ENCODE data around the gene ZNF830.
A peak's percentile ranks its signal among the peaks of the same experiment; 100 is the strongest.
"Not testable (repeated sequence)": the region's sequence is repeated elsewhere in the genome, so short reads cannot be mapped to it uniquely, and the experiment has no call there.

Gene ZNF830, protein sequence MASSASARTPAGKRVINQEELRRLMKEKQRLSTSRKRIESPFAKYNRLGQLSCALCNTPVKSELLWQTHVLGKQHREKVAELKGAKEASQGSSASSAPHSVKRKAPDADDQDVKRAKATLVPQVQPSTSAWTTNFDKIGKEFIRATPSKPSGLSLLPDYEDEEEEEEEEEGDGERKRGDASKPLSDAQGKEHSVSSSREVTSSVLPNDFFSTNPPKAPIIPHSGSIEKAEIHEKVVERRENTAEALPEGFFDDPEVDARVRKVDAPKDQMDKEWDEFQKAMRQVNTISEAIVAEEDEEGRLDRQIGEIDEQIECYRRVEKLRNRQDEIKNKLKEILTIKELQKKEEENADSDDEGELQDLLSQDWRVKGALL

DNA sequence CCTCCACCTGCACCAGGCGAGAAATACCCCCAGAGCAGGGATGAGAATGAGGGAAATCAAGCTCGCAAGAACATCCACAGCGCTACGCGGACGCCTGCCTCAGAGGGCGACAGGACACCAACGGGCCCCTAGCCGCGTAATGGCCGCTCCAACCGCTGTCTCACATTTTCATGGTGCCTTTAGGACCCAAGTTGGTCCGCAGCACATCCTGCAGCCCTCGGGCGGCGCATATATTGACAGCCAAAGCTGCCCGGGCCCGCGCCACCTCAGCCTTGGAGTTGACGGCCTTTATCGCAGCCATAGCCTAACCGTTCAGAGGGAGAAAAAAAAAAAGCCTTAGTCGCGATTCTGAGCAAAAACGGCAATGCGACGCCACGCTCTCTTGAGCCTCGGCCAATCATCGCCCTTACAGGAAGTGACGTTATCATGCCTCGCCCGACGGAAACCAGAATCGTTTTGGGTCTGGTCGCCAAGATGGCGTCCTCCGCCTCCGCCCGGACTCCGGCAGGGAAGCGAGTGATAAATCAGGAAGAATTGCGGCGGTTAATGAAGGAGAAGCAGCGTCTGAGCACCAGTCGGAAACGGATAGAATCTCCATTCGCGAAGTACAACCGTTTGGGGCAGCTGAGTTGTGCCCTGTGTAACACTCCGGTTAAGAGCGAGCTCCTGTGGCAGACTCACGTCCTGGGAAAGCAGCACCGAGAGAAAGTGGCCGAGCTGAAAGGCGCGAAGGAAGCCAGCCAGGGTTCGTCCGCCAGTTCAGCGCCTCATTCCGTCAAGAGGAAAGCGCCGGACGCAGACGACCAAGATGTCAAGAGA, at the start of gene ZNF830, which contains the start of gene CCT6B:
Gene ZNF830, plus strand, starts transcription at position 448 of the 819 bp plus-strand sequence. Its CDS starts 27 bp downstream, at position 475.
Gene CCT6B, minus strand, starts transcription at position 368 of the 819 bp plus-strand sequence. Its CDS starts 67 bp downstream, at position 301.
- ATAC-seq = peak; percentile 93 to 95

DNA sequence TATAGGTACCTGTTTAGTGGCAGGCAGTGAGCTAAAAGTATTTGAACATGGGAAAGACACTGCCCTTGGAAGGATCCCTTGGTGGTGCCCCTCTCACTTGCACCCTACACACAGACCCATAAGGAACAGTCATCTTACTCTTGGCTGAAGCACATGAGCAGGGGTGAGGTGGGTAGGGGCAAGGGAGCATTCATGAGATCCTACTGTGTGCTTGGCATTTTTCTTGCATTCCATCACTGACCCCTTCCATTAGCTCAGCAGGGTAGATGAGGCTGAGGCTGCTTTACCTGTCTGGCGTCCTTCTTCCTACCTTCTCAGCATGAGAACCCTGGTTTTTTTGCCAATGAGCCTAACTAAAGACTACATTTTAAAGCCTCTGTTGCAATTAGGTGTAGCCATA, 48.3 kb upstream of the ZNF830 start:
- ATAC-seq = no peak

DNA sequence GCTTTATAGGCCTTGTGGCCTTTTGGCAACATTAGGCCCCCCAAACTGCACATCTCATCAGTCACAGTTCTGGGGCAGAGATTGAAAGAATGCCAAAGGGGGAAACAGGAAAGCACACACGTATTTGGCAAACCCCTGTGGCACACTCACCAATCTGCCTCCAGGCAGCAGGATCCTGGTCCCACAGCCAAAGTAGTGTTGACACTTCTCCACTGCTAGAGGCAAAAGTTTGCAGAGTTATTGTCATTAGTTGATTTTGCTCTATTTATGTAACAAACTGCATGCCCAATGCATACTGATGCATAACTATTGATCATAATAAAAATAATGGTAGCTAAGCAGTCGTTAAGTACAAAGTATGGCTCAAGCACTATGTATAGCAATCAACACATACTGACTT, 45.2 kb upstream of the ZNF830 start:
- ATAC-seq = no peak

DNA sequence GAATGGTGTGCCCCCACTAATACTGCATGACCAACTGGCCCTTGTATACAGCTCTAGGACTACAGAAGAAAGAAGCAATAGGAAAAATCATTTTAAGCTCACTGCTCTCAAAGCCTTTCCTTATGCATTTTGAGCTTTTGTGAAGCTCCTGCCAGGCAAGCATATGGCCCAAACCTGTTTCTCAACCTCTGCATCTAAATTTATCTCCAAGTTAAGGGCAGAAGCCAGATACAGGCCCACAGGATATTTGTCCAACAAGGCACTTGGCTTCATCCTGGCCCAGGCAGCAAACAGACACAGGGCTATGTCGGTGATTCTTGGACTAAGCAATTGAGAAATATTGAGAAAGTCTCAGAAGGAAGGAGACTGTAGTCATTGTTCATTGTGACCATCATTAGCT, 44.0 kb upstream of the ZNF830 start:
- ATAC-seq = no peak

DNA sequence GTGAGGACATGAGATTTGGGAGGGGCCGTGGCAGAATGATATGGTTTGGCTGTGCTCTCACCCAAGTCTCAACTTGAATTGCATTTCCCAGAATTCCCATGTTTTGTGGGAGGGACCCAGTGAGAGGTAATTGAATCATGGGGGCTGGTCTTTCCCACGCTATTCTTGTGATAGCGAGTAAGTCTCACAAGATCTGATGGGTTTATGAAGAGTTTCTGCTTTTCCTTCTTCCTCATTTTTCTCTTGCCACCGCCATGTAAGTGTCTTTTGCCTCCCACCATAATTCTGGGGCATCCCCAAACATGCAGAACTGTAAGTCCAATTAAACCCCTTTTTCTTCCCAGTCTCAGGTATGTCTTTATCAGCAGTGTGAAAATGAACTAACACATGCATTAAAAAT, 40.7 kb upstream of the ZNF830 start:
- ATAC-seq = no peak

DNA sequence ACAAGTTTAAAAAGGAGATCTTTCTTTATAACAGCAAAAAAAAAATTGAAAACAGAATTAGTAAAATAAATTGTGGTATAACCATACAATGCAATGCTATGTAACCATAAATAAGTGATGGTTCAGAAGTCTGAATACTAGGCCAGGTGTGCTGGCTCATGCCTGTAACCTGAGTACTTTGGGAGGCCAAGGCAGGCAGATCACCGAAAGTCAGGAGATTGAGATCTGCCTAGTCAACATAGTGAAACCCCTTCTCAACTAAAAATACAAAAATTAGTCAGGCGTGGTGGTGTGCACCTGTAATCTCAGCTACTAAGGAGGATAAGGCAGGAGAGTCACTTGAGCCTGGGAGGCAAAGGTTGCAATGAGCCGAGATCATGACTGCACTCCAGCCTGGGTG, 34.7 kb upstream of the ZNF830 start:
- ATAC-seq = no peak

DNA sequence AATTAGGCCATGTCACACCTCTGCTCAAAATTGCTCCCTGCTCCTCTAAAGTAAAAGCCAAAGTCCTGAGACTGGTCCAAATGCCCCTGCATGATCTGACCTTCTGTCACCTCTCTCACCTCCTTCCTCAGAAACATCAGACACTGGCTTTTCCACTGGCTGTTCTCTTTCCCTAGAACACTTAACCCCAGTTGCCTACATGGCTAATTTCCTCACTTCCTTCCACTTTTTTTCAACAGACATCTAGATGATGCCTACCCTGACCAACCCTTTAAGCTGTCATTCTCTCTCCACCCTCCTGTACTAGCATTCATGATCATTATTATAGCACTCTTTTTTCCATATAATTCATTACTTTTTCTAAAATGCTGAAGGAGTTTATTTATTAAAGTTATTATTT, 31.1 kb upstream of the ZNF830 start:
- no peak for ATAC-seq

DNA sequence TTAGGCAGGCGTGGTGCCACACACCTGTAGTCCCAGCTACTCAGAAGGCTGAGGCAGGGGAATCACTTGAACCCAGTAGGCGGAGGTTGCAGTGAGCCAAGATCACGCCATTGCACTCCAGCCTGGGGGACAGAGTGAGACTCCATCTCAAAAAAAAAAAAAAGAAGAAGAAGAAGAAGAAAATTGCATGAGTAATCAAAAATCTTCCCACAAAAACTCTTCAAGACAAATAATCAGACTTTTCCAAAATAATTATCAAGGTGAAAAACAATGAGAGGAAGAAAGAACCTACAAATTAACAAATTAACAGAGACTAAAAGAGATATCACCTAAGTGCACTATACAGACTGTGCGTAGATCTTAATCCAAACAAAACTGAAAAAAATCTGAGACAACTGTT, 10.6 kb upstream of the ZNF830 start:
- not testable (repeated sequence) for ATAC-seq

DNA sequence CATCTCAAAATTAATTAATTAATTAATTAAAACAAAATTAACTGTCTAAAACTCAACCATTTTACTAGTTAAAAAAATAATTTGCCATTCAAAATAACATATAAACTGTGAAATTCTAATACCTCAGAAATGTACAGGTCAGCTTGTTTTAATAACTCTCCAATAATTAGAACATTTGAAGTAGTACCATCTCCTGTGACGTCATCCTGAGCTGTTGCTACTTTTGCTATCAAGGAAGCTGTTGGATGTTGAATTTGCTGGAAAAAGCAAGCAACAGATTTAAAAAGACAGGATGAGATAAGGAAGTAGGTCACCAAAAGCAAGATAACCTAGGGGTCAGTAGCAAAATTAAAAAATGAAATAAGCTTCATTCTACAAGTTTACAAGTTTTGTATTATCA, 2.9 kb upstream of the ZNF830 start:
- no peak for ATAC-seq

DNA sequence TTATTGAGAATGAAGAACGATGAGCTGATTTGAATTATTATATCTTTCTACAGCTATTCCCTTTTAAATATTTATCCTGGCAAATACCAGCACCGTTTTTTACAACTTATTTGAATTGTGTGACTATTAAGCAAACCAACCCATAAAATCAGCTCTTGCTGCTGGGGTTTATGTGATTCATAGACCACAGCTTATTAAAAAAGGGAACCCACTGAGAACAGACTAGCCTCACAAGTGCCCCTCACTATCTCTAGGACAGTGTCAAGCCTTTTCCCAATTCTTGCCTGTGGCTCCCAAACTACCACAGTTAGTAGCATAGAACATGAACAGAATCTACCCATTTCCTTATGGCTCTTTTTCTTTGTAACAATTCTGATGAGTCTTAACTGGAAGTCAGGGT, 12.8 kb downstream of the ZNF830 start:
- ATAC-seq = peak; percentile 56 to 62

DNA sequence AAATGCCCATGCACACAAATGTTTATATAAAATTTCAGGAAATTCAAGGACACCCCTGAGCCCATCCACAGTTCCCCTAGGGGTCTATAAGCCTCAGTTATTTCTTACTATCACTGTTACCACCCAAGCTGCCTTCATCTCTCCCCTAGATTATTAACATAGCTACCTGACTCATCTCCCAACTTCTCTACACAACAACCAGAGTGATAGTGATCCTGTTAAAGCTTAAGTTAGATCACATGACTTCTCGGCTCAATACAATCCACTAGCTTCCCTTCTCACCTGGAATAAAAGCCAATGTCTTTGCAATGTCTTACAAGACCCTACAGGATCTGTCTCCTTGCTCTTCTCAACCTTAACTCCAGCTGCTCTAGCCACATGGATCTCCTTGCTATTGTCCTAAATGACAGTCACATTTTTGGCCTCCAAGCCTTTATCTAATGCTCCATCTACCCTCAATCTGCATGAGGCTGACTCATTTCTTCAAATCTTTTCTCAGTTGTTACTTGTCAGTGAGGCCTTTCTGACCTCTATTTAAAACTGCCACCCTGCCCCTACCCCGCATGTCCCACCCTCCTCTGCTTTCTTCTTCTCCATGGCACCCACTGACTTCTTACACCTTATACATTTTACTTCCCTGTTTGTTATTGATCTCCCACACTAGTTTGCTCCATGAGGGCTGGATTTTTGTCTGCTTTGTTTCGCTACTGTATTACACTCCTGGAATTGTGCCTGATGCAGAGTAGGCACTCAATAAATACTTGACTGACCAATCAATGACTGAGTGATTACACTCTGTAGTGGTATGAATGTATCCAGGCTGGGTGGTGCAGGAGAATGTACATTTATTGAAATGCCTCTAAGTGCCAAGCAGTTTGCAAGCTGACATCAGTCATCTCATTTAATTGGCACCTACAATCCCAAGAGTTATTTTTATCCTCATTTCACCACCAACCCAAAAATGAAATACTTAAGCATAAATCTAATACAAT, 13.8 kb downstream of the ZNF830 start:
- ATAC-seq = peak; percentile 73 to 82

DNA sequence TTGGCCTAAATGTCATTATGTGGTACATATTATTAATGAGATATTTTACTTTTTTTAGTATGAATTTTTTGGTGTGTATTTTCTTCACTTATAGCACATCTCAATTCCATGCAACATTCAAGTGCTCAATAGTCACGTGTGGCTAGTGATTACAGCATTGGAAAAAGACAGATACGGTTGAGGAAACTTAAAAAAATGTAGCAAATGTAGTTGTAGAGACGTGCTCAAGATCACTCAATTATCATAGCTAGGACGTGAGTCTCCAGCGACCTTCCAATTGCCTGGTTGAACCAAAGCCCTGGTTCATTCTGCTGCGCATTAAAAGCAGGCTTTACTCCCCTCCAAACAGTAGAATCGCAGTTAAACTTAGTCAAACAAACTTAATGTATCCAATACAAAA, 17.8 kb downstream of the ZNF830 start:
- ATAC-seq = no peak

DNA sequence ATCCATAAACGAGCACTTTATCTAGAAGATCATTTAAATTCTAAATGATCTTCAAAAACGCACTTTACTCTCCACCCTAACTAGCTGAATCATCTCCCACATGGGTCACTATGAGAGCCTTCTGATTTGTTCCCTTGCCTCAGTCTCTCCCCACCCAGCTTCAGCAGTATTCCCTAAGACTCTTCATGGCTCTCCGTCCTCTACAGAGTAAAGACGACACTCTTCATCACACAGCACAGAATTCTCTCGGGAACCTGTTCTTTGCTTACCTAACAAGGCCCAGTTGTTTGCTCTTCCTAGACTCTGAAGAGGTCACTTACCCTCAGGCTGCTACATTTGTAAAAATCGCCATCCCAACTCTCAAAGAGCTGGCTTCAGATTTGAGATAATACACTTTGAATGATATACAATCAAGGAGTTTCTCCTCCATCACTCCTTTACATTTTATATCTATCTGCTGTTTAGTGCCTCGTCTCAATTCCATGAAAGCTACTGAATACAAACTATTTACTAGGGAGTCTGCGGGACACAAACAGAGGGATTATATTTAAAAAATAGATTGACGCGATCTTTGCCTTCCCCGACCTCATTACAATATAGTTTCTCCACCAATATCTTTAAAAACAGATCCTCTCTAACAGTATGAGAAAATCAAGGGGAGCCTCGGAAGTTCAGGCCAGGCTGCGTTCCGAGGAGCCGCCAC, 18.5 kb downstream of the ZNF830 start:
- ATAC-seq = no peak

DNA sequence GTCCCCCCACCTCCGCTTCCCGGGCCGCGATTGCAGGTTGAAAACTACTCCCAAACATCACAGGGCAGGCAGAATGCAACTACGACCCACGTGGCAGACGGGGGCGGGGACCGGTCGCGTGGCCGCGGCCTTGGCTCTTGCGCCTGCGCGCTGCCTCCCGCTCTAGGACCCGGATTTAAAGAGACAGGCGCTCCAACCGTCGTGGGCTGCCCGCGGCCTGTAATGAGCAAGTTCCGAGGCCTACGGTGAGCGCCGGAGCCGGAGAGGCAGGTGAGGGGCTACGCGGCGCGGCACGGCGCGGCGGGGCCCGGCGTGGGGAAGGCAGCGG, 19.0 kb downstream of the ZNF830 start, which contains the start of gene LIG3:
Gene LIG3, plus strand, starts transcription at position 160 of the 328 bp plus-strand sequence. CDS start 2,494 bp downstream, outside the sequence.
- ATAC-seq = peak; percentile 86

DNA sequence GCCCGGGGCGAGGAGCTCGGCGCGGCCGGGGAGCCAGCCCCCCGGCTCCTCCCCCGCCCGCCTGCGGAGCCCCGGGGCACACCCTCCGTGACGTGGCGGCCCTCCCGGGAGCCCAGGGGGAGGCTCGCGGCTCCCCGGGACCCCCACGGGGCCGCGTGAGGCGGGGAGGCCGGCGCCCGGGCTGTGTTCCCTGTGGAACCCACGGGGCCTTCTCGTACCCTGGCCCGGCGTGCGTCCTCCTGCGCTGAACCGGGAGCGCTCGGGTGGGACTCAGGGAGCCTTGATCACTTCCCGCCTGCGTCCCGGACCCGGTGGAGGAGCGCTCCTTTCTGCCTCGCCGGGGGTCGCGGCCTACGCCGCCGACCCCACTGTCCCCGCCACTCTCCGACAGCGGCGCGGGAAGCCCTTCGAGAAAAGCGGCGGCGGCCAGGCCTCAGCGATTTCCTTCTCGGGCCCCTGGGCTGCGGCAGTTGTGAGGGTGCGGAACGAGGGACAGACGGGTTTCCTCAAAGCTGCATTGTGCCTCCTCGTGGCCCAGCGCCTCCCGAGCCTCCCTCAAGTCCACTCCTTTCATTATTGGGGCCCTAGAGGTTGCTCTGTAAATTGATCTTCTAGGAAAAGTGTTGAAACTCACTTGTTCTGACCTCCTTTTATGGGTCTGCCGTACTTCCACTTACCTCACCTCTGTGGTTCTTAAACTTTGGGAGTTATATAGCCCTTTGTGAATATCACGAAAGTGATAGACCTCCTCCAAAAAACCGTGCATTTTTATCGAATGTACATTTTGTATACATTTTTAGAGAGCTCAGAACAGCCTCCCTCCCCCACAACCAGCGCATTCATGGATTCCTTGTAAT, 19.6 kb downstream of the ZNF830 start:
- peak; percentile 88 for ATAC-seq

DNA sequence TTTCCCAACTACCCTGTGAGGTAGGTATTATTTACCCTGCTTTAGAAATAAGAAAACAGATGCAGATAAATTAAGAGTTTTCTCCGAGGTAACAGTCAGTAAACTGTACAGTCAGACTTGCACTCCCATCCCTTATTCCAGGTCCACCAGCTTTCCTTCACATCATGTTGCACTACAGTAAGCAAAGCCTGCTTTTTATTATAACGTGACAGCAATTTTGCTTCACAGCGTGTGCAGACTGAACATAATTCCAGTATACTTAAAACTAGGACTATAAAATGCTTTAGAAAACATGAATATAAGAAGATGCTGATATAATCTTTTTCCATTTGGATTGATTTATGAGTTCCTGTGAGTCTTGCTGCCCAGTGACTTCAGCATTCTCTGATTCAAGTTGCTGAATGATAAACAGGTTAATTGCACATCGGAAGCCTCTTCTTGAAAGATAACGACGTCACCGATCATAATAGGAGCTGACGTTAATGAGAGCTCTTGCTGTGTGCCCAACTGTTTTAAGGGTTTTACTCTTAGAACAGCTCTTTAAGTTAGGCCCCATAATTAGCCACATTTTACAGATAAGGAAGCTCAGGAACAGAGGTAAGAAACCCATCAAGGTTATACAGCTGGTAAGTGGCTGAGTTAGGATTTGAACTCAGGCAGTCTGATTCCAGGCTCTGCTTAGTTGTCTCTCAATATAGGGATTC, 20.4 kb downstream of the ZNF830 start:
- no peak for ATAC-seq

DNA sequence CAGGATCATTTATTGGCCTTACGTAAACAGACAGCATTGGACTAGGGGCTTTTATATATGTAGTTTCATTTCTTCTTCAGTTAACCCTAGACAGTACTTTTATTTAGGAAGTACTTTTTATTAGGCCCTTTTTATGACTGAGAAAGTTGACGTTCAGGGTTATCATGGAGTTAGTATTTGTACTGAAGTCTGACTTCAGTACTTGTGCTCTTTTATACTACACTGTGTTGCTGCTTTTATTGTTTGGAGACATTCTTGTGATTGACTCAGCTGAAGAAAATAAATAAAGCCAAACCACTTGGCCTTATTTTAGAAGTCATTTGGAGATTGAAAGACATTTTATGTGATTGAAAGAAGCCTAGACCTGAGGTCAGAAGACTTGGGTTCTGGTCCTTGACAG, 25.9 kb downstream of the ZNF830 start:
- no peak for ATAC-seq

DNA sequence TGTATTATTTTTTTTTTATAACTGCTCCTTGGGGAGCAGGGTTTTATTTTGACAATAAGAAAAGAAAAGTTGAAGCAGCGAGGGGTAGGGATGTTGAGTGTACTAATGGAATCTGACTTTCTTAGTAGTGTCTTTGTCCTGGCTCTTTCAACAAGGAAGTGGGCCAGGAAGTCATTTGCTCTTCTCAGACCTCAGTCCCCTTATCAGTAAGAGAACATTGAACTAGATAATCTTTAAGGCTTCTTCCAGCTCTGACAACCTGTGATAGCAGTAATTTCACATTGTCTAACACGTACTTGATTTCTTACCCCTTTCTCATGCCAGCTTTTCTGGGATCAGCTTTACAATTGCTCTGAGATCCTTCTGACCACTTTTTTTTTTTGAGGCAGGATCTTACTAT, 27.3 kb downstream of the ZNF830 start:
- no peak for ATAC-seq

DNA sequence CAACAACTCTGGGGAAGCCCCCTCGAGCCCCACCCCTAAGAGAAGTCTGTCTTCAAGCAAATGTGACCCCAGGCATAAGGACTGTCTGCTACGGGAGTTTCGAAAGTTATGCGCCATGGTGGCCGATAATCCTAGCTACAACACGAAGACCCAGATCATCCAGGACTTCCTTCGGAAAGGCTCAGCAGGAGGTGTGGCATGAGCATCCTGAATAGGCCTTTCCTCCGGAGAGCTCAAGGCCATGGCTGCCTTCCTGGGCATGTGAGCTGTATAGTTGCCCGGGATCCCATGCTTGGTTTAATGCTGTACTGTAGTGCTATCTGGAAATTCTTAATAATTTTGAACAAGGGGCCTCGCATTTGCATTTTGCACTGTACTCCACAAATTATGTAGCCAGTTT, 28.1 kb downstream of the ZNF830 start:
- ATAC-seq = no peak

DNA sequence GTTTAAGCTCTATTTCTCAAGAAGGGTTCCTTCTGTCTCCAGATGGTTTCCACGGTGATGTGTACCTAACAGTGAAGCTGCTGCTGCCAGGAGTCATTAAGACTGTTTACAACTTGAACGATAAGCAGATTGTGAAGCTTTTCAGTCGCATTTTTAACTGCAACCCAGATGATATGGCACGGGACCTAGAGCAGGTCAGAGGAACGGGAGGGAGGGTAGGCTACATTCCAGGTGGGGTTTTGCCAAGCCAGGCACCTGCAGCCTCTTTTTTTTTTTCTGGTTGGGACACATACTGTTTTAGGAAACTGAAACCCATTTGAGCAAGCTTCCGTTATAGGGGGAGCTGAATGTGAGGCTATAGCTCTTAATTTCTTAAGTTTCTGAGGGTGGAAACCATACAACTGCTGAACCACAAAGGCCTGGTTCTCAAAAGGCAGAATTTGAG, 29.6 kb downstream of the ZNF830 start:
- no peak for ATAC-seq

All from activated CD4-positive, CD25-positive, alpha-beta regulatory T cell treated with anti-CD3 and anti-CD28 coated beads, Interleukin-2, amount 50 U/mL, for 24 hours (primary cell).